Thyroid gland (tissue), 4 donors: ENCODE results near the gene OAS1.

Experiments
- CTCF ChIP-seq, 6 experiments: fragments of 200-600 bp in 3 of 6; fragments of 450-650 bp in 3 of 6; sonication (generic) in 3 of 6; IDR thresholded peaks; one replicate each; pipeline ENCODE4 v1.5.1; 2016 to 2019; ENCODE audit warnings: antibody characterized with exemption in 6 of 6, mild to moderate bottlenecking in 2 of 6, inconsistent platforms in 1 of 6, moderate library complexity in 1 of 6
- POLR2A ChIP-seq, 2 donors: fragments of 450-650 bp; IDR thresholded peaks; one replicate each; pipeline ENCODE4 v1.6.1; 2017; ENCODE audit warnings: antibody characterized with exemption in 2 of 2, mild to moderate bottlenecking in 2 of 2, moderate library complexity in 1 of 2

- no peak for TF ChIP-seq POLR2A (IDR thresholded peaks at IDR 0.05)
- no peak for TF ChIP-seq CTCF (IDR thresholded peaks at IDR 0.05)
Measured at GRCh38 chr12:112942572-112942971, 35.8 kb downstream of the OAS1 start.
